BLaER1 treated with 17β-estradiol and CSF1 and Interleukin-3, amounts not matched to agents 10 nM and 100 nM (cell line): ENCODE results near the gene ZNF573.
A peak's percentile ranks its signal among the peaks of the same experiment; 100 is the strongest.
"Not testable (repeated sequence)": the region's sequence is repeated elsewhere in the genome, so short reads cannot be mapped to it uniquely, and the experiment has no call there.

ENCODE experiments used
- H3K27ac ChIP-seq, 11 experiments: shearing (Covaris generic); formaldehyde crosslinking; 2 replicates each; pipeline ENCODE4 v1.8.1; 2022
- H3K27me3 ChIP-seq, 11 experiments: shearing (Covaris generic); formaldehyde crosslinking; 2 replicates each; pipeline ENCODE4 v1.8.1; 2022
- H3K36me3 ChIP-seq, 11 experiments: shearing (Covaris generic); formaldehyde crosslinking; 2 replicates each; pipeline ENCODE4 v1.8.1; 2022
- H3K4me1 ChIP-seq, 10 experiments: shearing (Covaris generic); formaldehyde crosslinking; 2 replicates each; pipeline ENCODE4 v1.8.1; 2022
- H3K4me2 ChIP-seq, 11 experiments: shearing (Covaris generic); formaldehyde crosslinking; 2 replicates each; pipeline ENCODE4 v1.8.1; 2022
- H3K4me3 ChIP-seq, 10 experiments: shearing (Covaris generic); formaldehyde crosslinking; 2 replicates each; pipeline ENCODE4 v1.8.1; 2022
- H3K9ac ChIP-seq, 11 experiments: shearing (Covaris generic); formaldehyde crosslinking; 2 replicates each; pipeline ENCODE4 v1.8.1; 2022
- H3K9me3 ChIP-seq, 11 experiments: shearing (Covaris generic); formaldehyde crosslinking; replicated peaks in 1 of 11; 2 replicates each; pipeline ENCODE4 v1.8.1; 2022
- H4K20me1 ChIP-seq, 11 experiments: shearing (Covaris generic); formaldehyde crosslinking; 2 replicates each; pipeline ENCODE4 v1.8.1; 2022
- Cebpa-rat ChIP-seq, 11 experiments: shearing (Covaris generic); IDR thresholded peaks; 2 replicates each; pipeline ENCODE4 v1.8.1; 2022

ZNF573 gene

GRCh38 chr19:37779127-37780005, at the start of gene ZNF573:
Gene ZNF573, minus strand, starts transcription at chr19:37779586. Its CDS starts 5,857 bp downstream, at chr19:37773729.
- Histone ChIP-seq H3K4me1 (peaks cover 5 to 16% (median 13%) of the 10 kb centered on the region in 10 experiments; a peak in 15 of 20 replicates), H3K4me2 (peak within 1 kb of the TSS; percentile 79 to 94 (median 87)), H4K20me1 (no peaks in the 10 kb centered on the region), H3K36me3 (peaks cover 25 to 64% (median 41%) of the 10 kb centered on the region in 11 experiments), H3K9me3 (peaks cover 66 to 81% (median 77%) of the 10 kb centered on the region in 11 experiments), H3K4me3 (peak within 1 kb of the TSS; percentile 68 to 90 (median 78)), H3K27me3 (no peaks in the 10 kb centered on the region), H3K27ac (peak within 1 kb of the TSS; percentile 72 to 90 (median 80)), H3K9ac (peak within 1 kb of the TSS; percentile 79 to 93 (median 86))
- no peak for TF ChIP-seq Cebpa-rat (IDR thresholded peaks at IDR 0.05)

GRCh38 chr19:37817180-37817981, 38.0 kb upstream of the ZNF573 start:
- no peak for TF ChIP-seq Cebpa-rat (IDR thresholded peaks at IDR 0.05)
- H3K27ac ChIP-seq: no peak overlapping the region
- peak overlapping the region in 3 of 11 experiments; percentile 9 to 26 (median 25); a peak in 2 of 22 replicates for H3K4me2 ChIP-seq
- no peak overlapping the region for H3K9ac ChIP-seq
- peaks cover 73 to 100% (median 86%) of the 10 kb centered on the region in 11 experiments for H3K9me3 ChIP-seq
- H3K4me1 ChIP-seq: no peaks in the 10 kb centered on the region
- H3K4me3 ChIP-seq: peak overlapping the region in 6 of 10 experiments; percentile 16 to 48 (median 32); a peak in 8 of 20 replicates
- H3K36me3 ChIP-seq: peaks cover 0 to 5% (median 0%) of the 10 kb centered on the region in 11 experiments; a peak in 1 of 22 replicates
- peaks cover 0 to 15% (median 9%) of the 10 kb centered on the region in 11 experiments; a peak in 14 of 22 replicates for H3K27me3 ChIP-seq
- H4K20me1 ChIP-seq: no peaks in the 10 kb centered on the region

- not testable (repeated sequence) for H3K27ac ChIP-seq, H3K4me1 ChIP-seq, H3K9ac ChIP-seq, H3K4me2 ChIP-seq, H4K20me1 ChIP-seq, H3K36me3 ChIP-seq, H3K4me3 ChIP-seq
- H3K27me3 ChIP-seq: peaks cover 0 to 15% (median 9%) of the 10 kb centered on the region in 11 experiments; a peak in 14 of 22 replicates
- peaks cover 90 to 100% (median 97%) of the 10 kb centered on the region in 11 experiments for H3K9me3 ChIP-seq
These were observed 36.2 kb upstream of the ZNF573 start for GRCh38 chr19:37815611-37816010.

- peaks cover 0 to 15% (median 9%) of the 10 kb centered on the region in 11 experiments; a peak in 14 of 22 replicates for H3K27me3 ChIP-seq
- H3K9ac ChIP-seq: no peak overlapping the region
- no peaks in the 10 kb centered on the region for H4K20me1 ChIP-seq
- H3K4me2 ChIP-seq: no peak overlapping the region
- no peak overlapping the region for H3K4me3 ChIP-seq
- no peak for TF ChIP-seq Cebpa-rat (IDR thresholded peaks at IDR 0.05)
- no peaks in the 10 kb centered on the region for H3K4me1 ChIP-seq
- H3K27ac ChIP-seq: no peak overlapping the region
- peaks cover 0 to 5% (median 0%) of the 10 kb centered on the region in 11 experiments; a peak in 1 of 22 replicates for H3K36me3 ChIP-seq
- peaks cover 93 to 100% (median 97%) of the 10 kb centered on the region in 11 experiments for H3K9me3 ChIP-seq
These were observed 34.0 kb upstream of the ZNF573 start for GRCh38 chr19:37813340-37813739.

GRCh38 chr19:37809366-37809765, 30.0 kb upstream of the ZNF573 start:
- Histone ChIP-seq H4K20me1 (no peaks in the 10 kb centered on the region), H3K9ac (no peak overlapping the region), H3K4me1 (no peaks in the 10 kb centered on the region), H3K36me3 (peaks cover 0 to 3% (median 0%) of the 10 kb centered on the region in 11 experiments; a peak in 1 of 22 replicates), H3K4me3 (no peak overlapping the region), H3K4me2 (no peak overlapping the region), H3K27me3 (no peaks in the 10 kb centered on the region), H3K27ac (no peak overlapping the region), H3K9me3 (peaks cover 96 to 100% (median 100%) of the 10 kb centered on the region in 11 experiments)
- no peak for TF ChIP-seq Cebpa-rat (IDR thresholded peaks at IDR 0.05)

GRCh38 chr19:37803249-37803840, 24.0 kb upstream of the ZNF573 start:
- H4K20me1 ChIP-seq: no peaks in the 10 kb centered on the region
- H3K4me1 ChIP-seq: no peaks in the 10 kb centered on the region
- H3K27me3 ChIP-seq: no peaks in the 10 kb centered on the region
- no peak overlapping the region for H3K9ac ChIP-seq
- peaks cover 99 to 100% (median 100%) of the 10 kb centered on the region in 11 experiments for H3K9me3 ChIP-seq
- no peak for TF ChIP-seq Cebpa-rat (IDR thresholded peaks at IDR 0.05)
- no peak overlapping the region for H3K27ac ChIP-seq
- H3K36me3 ChIP-seq: peaks cover 0 to 8% (median 0%) of the 10 kb centered on the region in 11 experiments; a peak in 5 of 22 replicates
- no peak overlapping the region for H3K4me2 ChIP-seq
- no peak overlapping the region; a peak in 2 of 20 replicates for H3K4me3 ChIP-seq

- Histone ChIP-seq H3K4me1 (no peaks in the 10 kb centered on the region; a peak in 1 of 20 replicates), H3K36me3 (peaks cover 4 to 26% (median 18%) of the 10 kb centered on the region in 11 experiments; a peak in 15 of 22 replicates), H3K4me2 (no peak overlapping the region), H3K4me3 (peak overlapping the region in 1 of 10 experiments; percentile 19; a peak in 1 of 20 replicates), H3K9ac (no peak overlapping the region), H4K20me1 (no peaks in the 10 kb centered on the region), H3K27ac (no peak overlapping the region), H3K9me3 (peaks cover 93 to 100% (median 98%) of the 10 kb centered on the region in 11 experiments), H3K27me3 (no peaks in the 10 kb centered on the region)
- TF ChIP-seq Cebpa-rat (IDR thresholded peaks at IDR 0.05): no peak
These were observed 11.0 kb upstream of the ZNF573 start for GRCh38 chr19:37790244-37790925.

GRCh38 chr19:37778613-37779126, 716 bp downstream of the ZNF573 start:
- Histone ChIP-seq H3K9me3 (peaks cover 66 to 81% (median 77%) of the 10 kb centered on the region in 11 experiments), H3K27me3 (no peaks in the 10 kb centered on the region), H3K9ac (peak overlapping the region; percentile 79 to 93 (median 86)), H3K27ac (peak overlapping the region; percentile 72 to 90 (median 80)), H3K4me2 (peak overlapping the region; percentile 79 to 94 (median 87)), H4K20me1 (no peaks in the 10 kb centered on the region), H3K36me3 (peaks cover 28 to 64% (median 47%) of the 10 kb centered on the region in 11 experiments), H3K4me3 (peak overlapping the region; percentile 68 to 90 (median 78)), H3K4me1 (peaks cover 5 to 16% (median 13%) of the 10 kb centered on the region in 10 experiments; a peak in 15 of 20 replicates)
- no peak for TF ChIP-seq Cebpa-rat (IDR thresholded peaks at IDR 0.05)
